SIG-M5 treated with dmso at 0.1 percent for 504 hours (cell line): ENCODE measurements around the gene PDGFB.

ENCODE experiments used
- DNase-seq: peaks from one replicate; lab custom pipeline; 2025; ENCODE audit not compliant: unreplicated experiment; lab: John Stamatoyannopoulos, UW

The PDGFB gene

DNA sequence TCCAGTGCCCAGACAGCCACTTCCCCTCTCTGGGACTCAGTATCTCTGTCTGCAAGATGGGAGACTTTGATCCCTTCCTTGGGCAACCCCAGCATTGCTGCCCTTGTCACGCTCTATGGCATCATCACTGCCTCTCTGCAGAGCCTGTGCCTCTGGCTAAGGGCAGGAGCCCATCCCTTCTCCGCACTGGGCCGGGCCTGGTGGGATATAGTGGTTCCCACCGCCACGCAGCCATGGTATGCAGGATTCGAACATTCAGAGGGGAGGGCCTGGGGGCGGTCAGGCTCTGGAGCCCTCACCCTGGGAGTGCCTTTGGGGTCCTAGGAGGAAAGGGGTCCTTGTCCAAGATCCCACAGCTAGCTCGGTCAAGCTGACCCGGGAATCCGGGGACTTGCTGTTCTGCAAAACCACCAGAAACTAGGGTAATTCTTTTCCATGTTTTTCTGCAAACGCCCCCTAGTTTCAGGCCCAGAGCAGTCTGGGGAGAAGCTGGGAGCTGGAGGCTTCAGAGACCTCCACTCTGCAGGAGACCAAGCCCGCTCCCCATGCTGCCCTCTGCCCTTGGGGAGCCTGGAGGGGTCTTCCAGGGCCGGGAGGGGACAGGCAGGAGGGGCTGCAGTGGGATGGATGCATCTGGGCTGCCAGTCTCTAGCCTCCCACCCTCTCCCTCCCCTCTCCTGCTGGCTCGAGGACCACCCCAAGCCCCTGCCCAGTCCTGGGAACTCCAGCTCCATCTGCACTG lies 67.9 kb downstream of the PDGFB start:
- DNase-seq: no peak

DNA sequence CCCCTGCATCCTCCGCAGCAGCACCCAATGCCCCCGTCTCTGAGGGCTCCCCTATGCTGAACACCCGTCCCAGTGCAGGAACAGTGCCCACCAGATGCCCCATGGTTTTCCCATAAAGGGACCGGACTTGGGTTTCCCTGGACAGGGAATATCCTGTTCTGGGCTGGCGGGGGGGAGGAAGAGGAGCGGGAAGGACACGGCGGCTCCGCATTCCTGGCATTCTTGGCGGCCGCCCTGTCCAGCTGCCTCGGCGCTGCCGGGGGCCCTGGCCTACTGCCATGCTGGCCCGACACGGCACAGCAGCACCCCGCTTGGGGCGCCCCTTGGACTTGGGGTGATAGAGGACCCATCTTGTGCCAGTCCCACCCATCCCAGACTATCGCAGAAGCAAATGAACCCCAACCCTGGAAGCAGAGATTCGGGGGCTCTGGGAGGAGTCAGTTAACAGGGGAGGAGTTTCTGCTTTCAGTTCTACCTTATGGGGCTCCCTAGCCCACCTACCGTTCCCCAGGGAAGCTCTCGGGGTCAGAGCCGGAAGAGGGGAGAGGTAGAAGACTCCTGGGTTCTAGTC lies 68.6 kb downstream of the PDGFB start:
- DNase-seq: no peak

DNA sequence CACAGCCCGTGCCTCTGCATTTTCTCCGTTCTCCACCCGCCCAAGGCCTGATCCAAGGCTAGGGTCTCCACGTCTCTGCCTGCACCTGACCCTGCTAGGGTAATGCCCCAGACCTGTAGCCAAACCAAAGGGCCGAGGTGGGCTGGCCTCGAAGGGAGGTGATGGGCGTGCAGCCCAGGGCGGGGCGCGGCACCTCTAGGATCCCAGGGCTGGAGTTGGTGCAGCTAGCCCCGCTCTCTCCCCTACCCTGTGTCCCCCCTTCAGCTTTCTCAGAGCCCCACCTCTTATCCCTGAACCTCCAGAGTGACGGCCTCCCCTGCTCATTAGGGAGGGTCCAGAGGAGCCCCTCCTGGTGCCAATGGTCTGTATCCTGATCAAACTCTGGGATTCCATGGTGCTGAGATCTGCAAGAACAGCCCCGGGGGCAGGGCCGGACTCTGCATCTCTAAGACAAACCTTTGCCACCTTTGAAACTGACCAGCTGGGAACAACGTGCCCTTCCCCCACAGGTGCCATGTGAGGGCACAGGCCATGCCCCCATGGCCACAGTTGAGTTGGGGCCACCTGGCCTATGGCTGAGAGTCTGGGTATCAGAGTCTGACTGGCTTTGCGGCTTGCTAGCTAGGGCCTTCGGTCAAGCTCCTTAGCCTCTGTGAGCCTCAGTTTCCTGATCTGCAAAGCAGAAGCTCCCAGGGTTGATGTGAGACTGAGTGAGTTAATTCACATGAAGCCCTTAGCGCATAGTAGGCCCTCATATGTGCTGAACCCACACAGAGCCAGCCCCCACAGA lies 69.2 kb downstream of the PDGFB start:
- DNase-seq: no peak

DNA sequence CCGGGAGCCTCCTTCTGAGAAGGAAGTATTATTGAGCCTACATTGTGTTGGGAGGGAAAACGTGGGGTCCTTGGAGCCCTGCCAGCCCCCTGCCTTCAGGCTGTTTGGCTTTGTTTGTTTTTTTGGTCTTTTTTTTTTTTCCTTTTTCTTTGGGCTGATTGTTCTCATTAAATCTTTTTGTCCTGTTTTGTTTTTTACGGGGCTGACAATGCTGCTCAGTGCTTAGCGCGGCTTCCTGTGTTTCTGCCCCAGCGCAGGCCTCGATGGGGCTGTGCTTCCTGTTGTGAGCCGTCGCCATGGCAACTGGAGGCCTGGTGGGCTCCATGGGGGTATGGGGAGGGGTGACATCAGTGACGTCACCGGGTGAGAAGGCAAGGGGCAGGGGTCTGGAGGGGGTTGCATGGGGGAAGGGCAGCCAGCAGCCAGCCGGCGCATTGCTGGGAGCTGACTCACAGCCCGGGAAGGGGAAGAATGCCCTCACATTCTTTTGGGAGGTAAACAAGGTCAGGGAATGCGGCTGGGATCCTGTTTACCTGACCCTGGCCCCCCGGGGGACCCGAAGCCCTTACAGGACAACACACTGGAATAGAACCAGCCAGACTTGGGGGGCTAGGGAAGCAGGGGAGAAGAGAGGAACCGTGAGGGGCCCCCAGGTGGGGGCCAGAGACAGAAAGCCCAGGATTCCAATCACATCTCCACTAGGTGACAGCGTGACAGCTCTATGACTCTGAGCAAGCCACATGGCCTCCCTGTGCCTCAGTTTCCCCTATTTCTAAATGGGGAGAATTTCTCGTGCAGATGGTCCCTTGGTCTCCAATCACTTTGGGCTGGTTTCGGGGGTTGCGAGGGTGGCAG lies 70.1 kb downstream of the PDGFB start:
- no peak for DNase-seq

DNA sequence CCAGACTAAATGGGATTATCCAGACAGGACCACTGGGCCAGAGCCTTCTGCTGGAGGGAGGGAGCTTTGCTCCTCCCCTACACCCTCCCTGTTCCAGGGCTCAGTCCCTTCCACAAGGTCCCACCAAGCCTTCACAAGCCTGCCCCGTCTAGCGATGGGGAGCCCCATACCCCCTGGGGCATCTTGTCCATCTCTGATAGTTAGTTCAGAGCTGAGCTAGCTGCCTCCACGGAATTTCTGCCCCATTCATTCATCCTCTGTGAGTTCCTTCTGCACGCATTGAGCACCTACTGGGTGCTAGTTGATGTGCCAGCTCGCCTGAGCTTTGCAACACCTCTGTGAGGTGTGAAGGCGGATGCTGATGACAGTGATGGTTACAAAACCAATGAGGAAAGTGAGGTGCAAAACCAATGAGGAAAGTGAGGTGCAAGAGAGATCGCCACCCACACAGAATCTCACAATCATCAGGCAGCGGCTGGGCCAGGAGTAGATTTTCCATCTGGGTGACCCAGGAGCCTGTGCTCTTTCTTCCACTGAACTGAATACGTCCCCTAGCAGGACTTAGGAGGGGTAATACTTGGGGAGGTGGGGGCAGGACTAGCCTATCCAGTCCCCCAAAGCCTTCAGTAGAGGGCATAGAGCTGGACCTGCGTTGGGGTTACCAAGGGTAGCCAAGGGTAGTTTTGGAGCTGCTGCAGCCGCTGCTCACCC lies 70.8 kb downstream of the PDGFB start:
- no peak for DNase-seq
